Activated naive CD4-positive, alpha-beta T cell treated with anti-CD3 and anti-CD28 coated beads, Interleukin-2, amount 10 ng/mL, durations not matched to agents 7 days and 5 days (primary cell): ENCODE data around the gene MDM1.

Experiments
- CTCF ChIA-PET: fragments of 350-600 bp; sonication (Branson Sonifier 250); formaldehyde crosslinking; loops from one replicate; lab custom pipeline; 2021; ENCODE audit warnings: antibody characterized with exemption; lab: Charles Lee
- DNase-seq: peaks from one replicate; pipeline ENCODE4 v3.0.0-alpha.2; 2020
- H3K27ac Mint-ChIP-seq: one replicate; pipeline ENCODE4 v1.8.0; 2021; ENCODE audit warnings: mild to moderate bottlenecking, moderate library complexity, mixed read lengths
- H3K27me3 Mint-ChIP-seq: one replicate; pipeline ENCODE4 v1.8.0; 2021; ENCODE audit warnings: mild to moderate bottlenecking, mixed read lengths
- H3K36me3 Mint-ChIP-seq: one replicate; pipeline ENCODE4 v1.8.0; 2021; ENCODE audit warnings: mixed read lengths
- H3K4me1 Mint-ChIP-seq: one replicate; pipeline ENCODE4 v1.8.0; 2021; ENCODE audit warnings: mixed read lengths
- H3K4me3 Mint-ChIP-seq: one replicate; pipeline ENCODE4 v1.8.0; 2021; ENCODE audit warnings: mild to moderate bottlenecking, moderate library complexity, mixed read lengths
- H3K9me3 Mint-ChIP-seq: one replicate; pipeline ENCODE4 v1.8.0; 2021; ENCODE audit warnings: mixed read lengths

Gene MDM1

GRCh38 chr12:68364893-68365725 is 32.9 kb upstream of the MDM1 start:
- peaks cover 1% of the 10 kb centered on the region for H3K9me3 Mint-ChIP-seq
- CTCF ChIA-PET, result interaction anchor here (0.5 to 1.6 kb wide), 5 partner anchors 9 to 110 kb away, joined by 3 to 6 read pairs (median 4); no protein-coding TSS in a partner anchor
- peaks cover 69% of the 10 kb centered on the region for H3K4me1 Mint-ChIP-seq
- no peaks in the 10 kb centered on the region for H3K27me3 Mint-ChIP-seq
- peaks cover 6% of the 10 kb centered on the region for H3K36me3 Mint-ChIP-seq
- peak overlapping the region; percentile 72 for H3K4me3 Mint-ChIP-seq
- peak; percentile 93 for DNase-seq
- peak overlapping the region; percentile 95 for H3K27ac Mint-ChIP-seq

DNA sequence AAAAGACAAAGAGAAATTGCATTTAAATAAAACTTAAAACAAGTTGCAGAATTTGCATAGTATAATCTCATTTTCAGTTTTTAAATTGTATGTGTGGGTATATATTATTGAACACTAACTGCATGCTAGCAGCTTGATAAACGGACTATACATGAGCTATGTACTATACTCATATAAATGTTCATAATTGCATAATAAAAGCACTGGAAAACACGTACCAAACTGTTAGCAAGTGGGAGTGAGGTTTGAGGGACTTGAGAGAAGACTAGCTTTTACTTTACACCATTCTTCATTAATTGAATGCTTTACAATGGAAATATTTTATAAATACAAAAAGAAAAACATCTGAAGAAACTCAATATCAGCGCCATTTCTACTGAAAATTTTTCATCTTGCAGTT is 32.2 kb upstream of the MDM1 start:
- Mint-ChIP-seq H3K4me3 (peak overlapping the region; percentile 72), H3K27ac (peak overlapping the region; percentile 95), H3K36me3 (peaks cover 6% of the 10 kb centered on the region), H3K9me3 (no peaks in the 10 kb centered on the region), H3K27me3 (no peaks in the 10 kb centered on the region), H3K4me1 (peaks cover 65% of the 10 kb centered on the region)
- DNase-seq, result no peak
- CTCF ChIA-PET, result interaction anchor here (0.6 kb wide), 1 partner anchor 70 kb away, joined by 3 read pairs; no protein-coding TSS in a partner anchor

DNA sequence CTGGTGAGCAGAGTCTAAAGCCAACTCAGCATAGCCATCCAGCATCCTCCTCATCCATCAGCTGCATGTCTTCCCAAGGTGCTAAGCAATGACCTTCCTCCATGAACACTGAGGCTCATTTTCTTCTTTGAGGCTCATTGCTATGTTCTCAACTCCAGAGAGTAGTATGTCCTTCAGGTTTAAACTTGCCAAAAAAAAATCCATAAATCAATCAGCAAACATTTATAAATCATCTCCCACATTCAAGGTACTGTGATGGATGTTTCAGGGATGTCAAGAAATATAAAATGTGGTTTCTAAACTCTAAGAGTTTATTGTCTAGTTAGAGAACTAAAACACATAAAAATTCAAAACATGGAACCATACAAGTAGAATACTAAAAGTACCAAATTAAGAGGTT is 29.8 kb upstream of the MDM1 start:
- Mint-ChIP-seq H3K4me1 (peaks cover 54% of the 10 kb centered on the region), H3K4me3 (no peak overlapping the region), H3K9me3 (no peaks in the 10 kb centered on the region), H3K27ac (no peak overlapping the region), H3K36me3 (peaks cover 6% of the 10 kb centered on the region), H3K27me3 (no peaks in the 10 kb centered on the region)
- no peak for DNase-seq
- CTCF ChIA-PET, result interaction anchor here (0.7 kb wide), 1 partner anchor 65 kb away, joined by 3 read pairs; no protein-coding TSS in a partner anchor

DNA sequence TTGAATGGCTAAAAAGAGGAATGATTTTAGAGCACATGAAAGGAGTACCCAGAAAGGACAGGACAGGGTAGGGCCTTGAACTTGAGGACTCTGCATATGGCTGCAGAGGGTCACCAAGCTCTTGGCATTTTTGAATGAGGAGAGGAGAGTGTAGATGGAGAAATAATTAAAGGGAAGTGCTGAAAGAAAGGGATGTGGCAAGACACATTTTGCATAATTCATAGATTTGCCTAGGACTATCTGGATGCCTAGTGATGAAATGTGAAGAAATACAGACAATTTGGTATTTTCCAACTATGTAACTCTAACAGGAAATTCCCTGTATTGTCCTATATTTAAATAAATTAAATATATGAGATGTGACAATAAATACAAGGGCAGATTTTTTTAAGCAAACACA is 27.5 kb upstream of the MDM1 start:
- no peak overlapping the region for H3K4me3 Mint-ChIP-seq
- no peaks in the 10 kb centered on the region for H3K27me3 Mint-ChIP-seq
- H3K27ac Mint-ChIP-seq, result peak overlapping the region; percentile 13
- H3K36me3 Mint-ChIP-seq, result peaks cover 4% of the 10 kb centered on the region
- H3K9me3 Mint-ChIP-seq, result no peaks in the 10 kb centered on the region
- H3K4me1 Mint-ChIP-seq, result peaks cover 35% of the 10 kb centered on the region
- CTCF ChIA-PET, result interaction anchor here (0.7 to 1.5 kb wide), 7 partner anchors 19 to 386 kb away, joined by 3 to 4 read pairs (median 3); partner anchors contain the start of gene SLC35E3
- DNase-seq, result no peak

DNA sequence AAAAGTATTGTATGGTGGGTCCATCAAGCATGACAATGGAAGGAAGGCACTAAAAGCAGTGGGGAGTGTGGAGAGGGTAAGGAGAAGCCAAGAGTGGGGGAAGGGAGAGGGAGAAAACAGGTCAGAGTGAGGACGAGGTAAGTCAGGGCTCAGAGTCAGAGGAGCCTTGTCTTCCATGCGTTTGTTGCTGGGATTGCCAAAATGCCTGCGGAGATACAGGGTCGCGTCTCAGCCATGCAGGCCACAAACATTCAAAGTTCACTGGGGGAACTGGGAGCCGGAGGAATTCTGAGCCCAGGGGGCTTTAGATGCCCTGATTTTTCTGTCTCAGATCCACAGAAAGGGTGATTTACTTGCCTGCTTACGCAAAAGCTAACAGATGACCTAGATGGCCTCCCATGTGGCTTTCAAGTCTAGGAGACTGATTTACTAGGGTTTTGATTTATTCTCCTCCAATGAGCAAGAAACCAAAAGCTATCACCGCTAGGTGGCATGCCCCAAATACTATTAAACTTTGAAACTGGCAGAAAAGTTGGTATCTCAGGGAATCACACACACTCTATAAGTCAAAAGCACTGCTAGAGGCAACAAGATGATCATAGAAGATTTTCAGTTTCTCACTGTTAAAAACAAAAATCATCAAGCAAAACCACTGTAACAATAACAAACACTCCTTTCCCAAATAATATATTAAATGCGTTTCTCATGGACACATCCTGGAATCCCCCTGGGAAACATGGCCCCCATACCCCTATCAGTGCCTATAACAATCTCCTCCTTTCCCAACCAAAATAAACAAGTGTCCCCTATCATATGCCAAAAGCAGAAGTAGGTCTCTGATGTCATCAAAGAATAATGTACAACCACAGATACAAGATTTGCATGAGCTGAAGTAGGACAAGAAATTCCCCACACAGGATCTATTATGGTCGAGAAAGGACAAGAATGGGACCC is 26.6 kb upstream of the MDM1 start:
- H3K27me3 Mint-ChIP-seq, result no peaks in the 10 kb centered on the region
- CTCF ChIA-PET, result interaction anchor here (0.7 to 2.1 kb wide), 8 partner anchors 9 to 259 kb away, joined by 3 to 7 read pairs (median 3); no protein-coding TSS in a partner anchor
- H3K36me3 Mint-ChIP-seq, result peaks cover 4% of the 10 kb centered on the region
- no peaks in the 10 kb centered on the region for H3K9me3 Mint-ChIP-seq
- DNase-seq, result peak; percentile 81
- H3K4me1 Mint-ChIP-seq, result peaks cover 27% of the 10 kb centered on the region
- H3K4me3 Mint-ChIP-seq, result no peak overlapping the region
- H3K27ac Mint-ChIP-seq, result no peak overlapping the region

GRCh38 chr12:68356986-68357385 is 24.8 kb upstream of the MDM1 start:
- peaks cover 1% of the 10 kb centered on the region for H3K36me3 Mint-ChIP-seq
- H3K4me3 Mint-ChIP-seq, result no peak overlapping the region
- peaks cover 14% of the 10 kb centered on the region for H3K4me1 Mint-ChIP-seq
- no peak overlapping the region for H3K27ac Mint-ChIP-seq
- H3K27me3 Mint-ChIP-seq, result peaks cover under 1% of the 10 kb centered on the region
- CTCF ChIA-PET, result interaction anchor here (1.1 to 2.1 kb wide), 9 partner anchors 9 to 344 kb away, joined by 3 to 8 read pairs (median 4); partner anchors contain the start of gene MDM1
- no peaks in the 10 kb centered on the region for H3K9me3 Mint-ChIP-seq
- DNase-seq, result no peak

DNA sequence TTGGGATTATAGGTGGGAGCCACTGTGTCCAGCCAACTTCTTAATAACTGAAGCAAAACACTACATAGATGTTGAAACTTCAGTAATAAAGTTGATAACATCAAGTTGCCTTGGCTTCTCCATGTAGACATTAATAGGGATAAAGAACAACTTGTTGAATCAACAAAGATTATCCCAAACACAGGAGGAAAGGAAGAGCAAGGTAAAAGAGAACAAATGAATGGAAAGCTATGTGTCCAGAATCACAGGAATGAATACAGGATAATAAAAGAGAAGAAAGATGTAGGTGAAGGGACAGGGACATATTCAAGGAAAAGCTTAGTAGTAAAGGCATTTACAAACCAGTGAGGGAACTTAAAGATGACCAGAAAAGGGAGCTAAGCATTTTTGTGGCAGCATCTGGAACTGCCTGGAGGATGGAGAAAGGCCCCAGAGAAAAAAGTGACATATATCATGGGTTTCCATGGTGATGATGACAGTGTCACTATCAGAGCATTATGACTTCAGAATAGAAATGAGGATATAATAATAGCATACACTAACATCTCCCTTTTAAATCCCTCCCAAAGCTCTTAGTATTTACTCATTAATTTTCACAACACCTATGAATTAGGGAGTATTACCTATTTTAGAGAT is 24.0 kb upstream of the MDM1 start:
- Mint-ChIP-seq H3K9me3 (no peaks in the 10 kb centered on the region), H3K27me3 (peaks cover 4% of the 10 kb centered on the region), H3K36me3 (no peaks in the 10 kb centered on the region), H3K4me1 (peaks cover 12% of the 10 kb centered on the region), H3K4me3 (no peak overlapping the region), H3K27ac (no peak overlapping the region)
- DNase-seq, result no peak
- CTCF ChIA-PET, result interaction anchor here (0.6 to 1.9 kb wide), 9 partner anchors 8 to 345 kb away, joined by 3 to 8 read pairs (median 4); partner anchors contain the start of gene MDM1

DNA sequence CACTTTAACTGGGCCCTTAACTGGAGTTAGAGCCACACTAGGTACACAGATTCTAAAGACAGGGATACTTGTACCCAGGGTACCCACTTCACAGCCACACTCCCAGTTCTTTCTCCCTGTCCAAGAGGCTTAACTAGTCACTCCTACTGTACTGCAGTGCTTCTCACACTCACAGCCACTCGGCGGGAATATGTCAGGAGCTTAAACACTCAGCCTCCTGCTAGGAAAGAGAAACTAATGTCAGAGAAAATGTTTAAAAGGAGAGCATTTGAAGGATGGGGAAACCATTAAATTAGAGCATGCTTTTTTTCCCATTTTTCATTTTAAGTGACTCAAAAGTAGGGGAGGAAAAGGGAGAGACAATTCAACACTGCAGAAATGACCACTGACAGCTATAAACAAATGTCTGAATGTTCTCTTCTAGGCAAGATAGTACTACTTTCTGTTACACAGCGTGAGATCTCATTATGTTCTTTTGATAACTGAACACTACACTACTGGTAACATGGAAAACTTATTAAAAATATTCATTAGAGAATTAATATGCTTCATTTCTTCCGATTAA is 22.9 kb upstream of the MDM1 start:
- H3K36me3 Mint-ChIP-seq, result no peaks in the 10 kb centered on the region
- H3K9me3 Mint-ChIP-seq, result no peaks in the 10 kb centered on the region
- peaks cover 12% of the 10 kb centered on the region for H3K4me1 Mint-ChIP-seq
- no peak overlapping the region for H3K4me3 Mint-ChIP-seq
- no peak for DNase-seq
- H3K27me3 Mint-ChIP-seq, result peaks cover 4% of the 10 kb centered on the region
- H3K27ac Mint-ChIP-seq, result no peak overlapping the region
- CTCF ChIA-PET, result interaction anchor here (1.0 to 1.5 kb wide), 3 partner anchors 21 to 306 kb away, joined by 3 to 4 read pairs (median 4); no protein-coding TSS in a partner anchor

GRCh38 chr12:68352067-68352466 is 19.9 kb upstream of the MDM1 start:
- no peak overlapping the region for H3K27ac Mint-ChIP-seq
- DNase-seq, result no peak
- peaks cover 7% of the 10 kb centered on the region for H3K27me3 Mint-ChIP-seq
- no peaks in the 10 kb centered on the region for H3K9me3 Mint-ChIP-seq
- H3K4me3 Mint-ChIP-seq, result no peak overlapping the region
- CTCF ChIA-PET, result no interaction called here
- H3K4me1 Mint-ChIP-seq, result peaks cover under 1% of the 10 kb centered on the region
- no peaks in the 10 kb centered on the region for H3K36me3 Mint-ChIP-seq

DNA sequence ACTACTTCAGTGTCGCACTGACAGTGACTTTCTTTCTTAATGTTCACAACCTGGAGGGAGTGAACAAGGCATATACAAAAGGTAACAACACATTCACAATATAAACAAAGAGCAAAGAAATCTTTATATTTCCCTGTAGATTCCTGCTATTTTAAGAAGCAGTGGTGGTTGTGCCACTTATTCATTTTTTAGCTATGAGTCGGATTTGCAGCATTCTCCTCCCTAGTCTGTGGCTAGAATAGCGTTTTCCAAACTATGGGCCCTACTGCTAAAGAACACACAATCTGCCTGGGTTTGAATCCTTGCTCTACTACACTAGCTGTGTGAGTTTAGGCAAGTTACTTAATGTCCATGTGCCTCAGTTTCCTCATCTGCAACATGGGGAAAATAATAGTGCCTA is 18.6 kb upstream of the MDM1 start:
- peaks cover 12% of the 10 kb centered on the region for H3K4me1 Mint-ChIP-seq
- no peak overlapping the region for H3K4me3 Mint-ChIP-seq
- DNase-seq, result no peak
- CTCF ChIA-PET, result no interaction called here
- H3K9me3 Mint-ChIP-seq, result peaks cover under 1% of the 10 kb centered on the region
- no peak overlapping the region for H3K27ac Mint-ChIP-seq
- peaks cover 12% of the 10 kb centered on the region for H3K27me3 Mint-ChIP-seq
- H3K36me3 Mint-ChIP-seq, result no peaks in the 10 kb centered on the region

DNA sequence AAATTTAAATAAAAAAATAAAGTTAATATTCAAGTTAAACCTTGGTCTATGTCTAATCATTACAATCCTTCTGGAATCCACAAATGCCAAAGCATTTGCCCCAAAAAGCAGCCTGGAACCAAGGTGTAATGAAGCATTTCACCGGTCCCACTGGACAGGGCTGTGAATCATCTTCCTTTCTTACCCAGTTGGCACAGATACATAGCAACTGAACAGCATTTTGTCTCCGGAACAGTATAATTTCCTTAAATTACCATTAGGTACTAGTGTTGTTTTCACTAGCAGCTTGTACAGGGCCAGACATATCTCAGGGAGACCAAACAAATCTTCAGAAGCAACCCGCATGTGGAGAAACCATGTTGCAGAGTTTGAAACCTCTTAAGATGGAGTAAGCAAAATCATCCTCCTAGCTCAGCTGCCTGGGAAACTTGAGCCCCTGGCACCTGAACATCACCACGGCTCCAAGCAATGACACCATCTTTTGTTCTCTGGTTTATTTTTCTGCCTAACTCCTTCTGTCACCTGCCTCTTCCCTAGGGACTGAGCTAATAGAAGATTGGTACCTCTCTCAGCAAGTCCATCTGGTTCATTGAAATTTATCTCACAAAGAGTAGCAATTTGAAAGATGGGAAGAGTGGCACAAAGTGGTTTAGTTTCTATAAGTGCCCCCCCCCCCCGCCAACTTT is 17.9 kb upstream of the MDM1 start:
- Mint-ChIP-seq H3K36me3 (no peaks in the 10 kb centered on the region), H3K4me3 (no peak overlapping the region)

DNA sequence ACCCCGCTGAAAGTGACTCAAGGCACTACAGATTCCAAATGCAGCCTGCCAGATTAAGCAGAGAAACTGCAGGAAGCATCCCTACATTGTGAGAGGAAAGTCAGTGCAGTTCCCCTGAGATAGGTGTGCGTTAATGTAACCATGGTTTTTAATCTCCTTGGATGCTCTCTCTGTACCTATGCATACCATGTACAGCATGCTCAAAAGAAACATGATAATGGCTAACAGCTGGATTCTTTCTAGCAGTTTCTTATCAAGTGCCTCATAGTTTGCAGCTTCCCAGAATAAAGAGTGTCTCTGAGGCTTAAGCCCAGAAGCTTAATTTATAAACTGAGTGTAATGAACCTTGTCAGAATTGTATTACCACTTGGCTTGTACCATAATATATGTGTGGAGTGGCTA is 17.1 kb upstream of the MDM1 start:
- H3K27me3 Mint-ChIP-seq, result peaks cover 16% of the 10 kb centered on the region
- no peak for DNase-seq
- H3K36me3 Mint-ChIP-seq, result no peaks in the 10 kb centered on the region
- H3K4me1 Mint-ChIP-seq, result peaks cover 22% of the 10 kb centered on the region
- H3K4me3 Mint-ChIP-seq, result no peak overlapping the region
- CTCF ChIA-PET, result interaction anchor here (0.6 to 1.6 kb wide), 3 partner anchors 9 to 126 kb away, joined by 3 to 4 read pairs (median 3); no protein-coding TSS in a partner anchor
- no peak overlapping the region for H3K27ac Mint-ChIP-seq
- H3K9me3 Mint-ChIP-seq, result peaks cover 2% of the 10 kb centered on the region

More for the DNA sequence above, 17.9 kb upstream of the MDM1 start:
- Mint-ChIP-seq H3K4me1 (peaks cover 16% of the 10 kb centered on the region), H3K9me3 (peaks cover 2% of the 10 kb centered on the region), H3K27me3 (peaks cover 16% of the 10 kb centered on the region), H3K27ac (no peak overlapping the region)
- CTCF ChIA-PET, result interaction anchor here (0.6 to 1.0 kb wide), 2 partner anchors 8 to 16 kb away, joined by 3 to 4 read pairs; no protein-coding TSS in a partner anchor
- DNase-seq, result no peak
